B cell (primary cell): ENCODE results near the gene NTRK2. TPM values are rescaled to one million over a fixed set of nuclear protein-coding genes. Genes with fewer than 3 reads are reported as not detected.

Experiments
- ATAC-seq: fragments of 200-7000 bp; cut with Tn5 transposase; one replicate; pipeline ENCODE4 v1.10.0; 2021; ENCODE audit warnings: low read depth, mild to moderate bottlenecking, moderate number of reproducible peaks, moderate library complexity
- CTCF ChIA-PET: fragments of 350-600 bp; sonication (Branson Sonifier 250); formaldehyde crosslinking; loops from one replicate; lab custom pipeline; 2021; ENCODE audit warnings: antibody characterized with exemption, inconsistent platforms; lab: Charles Lee
- POLR2A ChIA-PET: fragments of 350-600 bp; sonication (Branson Sonifier 250); formaldehyde crosslinking; loops from one replicate; lab custom pipeline; 2021; ENCODE audit warnings: antibody characterized with exemption; lab: Charles Lee
- DNase-seq: peaks from one replicate; pipeline ENCODE4 v3.0.0; 2013
- H2AFZ ChIP-seq: 2 replicates; pipeline ENCODE4 v1.6.1; 2012; ENCODE audit warnings: mild to moderate bottlenecking, low read depth, low read length; ENCODE audit not compliant: insufficient read depth, poor library complexity, severe bottlenecking
- H3K27ac ChIP-seq, 2 donors: 1 replicate in 1 of 2; 2 replicates in 1 of 2; pipeline ENCODE4 v1.5.1; 2012 to 2013; ENCODE audit warnings: low read length in 2 of 2, mild to moderate bottlenecking in 2 of 2, moderate library complexity in 1 of 2
- H3K27me3 ChIP-seq, 4 experiments: fragments of 200-600 bp in 1 of 4; sonication (generic) in 1 of 4; replicated peaks in 1 of 4; 1 replicate in 2 of 4; 2 replicates in 2 of 4; pipeline versions ENCODE4 v1.6.1 to v1.7.0; 2013 to 2016; ENCODE audit warnings: low read length in 3 of 4, mild to moderate bottlenecking in 2 of 4, mixed read lengths in 1 of 4, moderate library complexity in 1 of 4; ENCODE audit not compliant: insufficient read depth in 4 of 4, control insufficient read depth in 3 of 4; ENCODE audit errors: control extremely low read depth in 1 of 4
- H3K36me3 ChIP-seq, 2 experiments: replicated peaks in 1 of 2; 1 replicate in 1 of 2; 2 replicates in 1 of 2; pipeline versions ENCODE4 v1.6.1 to v1.7.1; 2013; ENCODE audit warnings: low read length in 1 of 2; ENCODE audit not compliant: insufficient read depth in 2 of 2, control insufficient read depth in 1 of 2; ENCODE audit errors: control extremely low read depth in 1 of 2, extremely low read depth in 1 of 2
- H3K4me1 ChIP-seq, 2 donors: fragments of 200-600 bp in 1 of 2; sonication (generic) in 1 of 2; 1 replicate in 1 of 2; 2 replicates in 1 of 2; pipeline versions ENCODE4 v1.5.1 to v1.6.1; 2013 to 2017; ENCODE audit warnings: low read length in 2 of 2; ENCODE audit not compliant: control insufficient read depth in 2 of 2, insufficient read depth in 2 of 2
- H3K4me2 ChIP-seq: replicated peaks from 2 replicates; pipeline ENCODE3; 2012; ENCODE audit warnings: mild to moderate bottlenecking, low read depth, low read length; ENCODE audit not compliant: poor library complexity, severe bottlenecking
- H3K4me3 ChIP-seq, 5 experiments: fragments of 200-600 bp in 1 of 5; sonication (generic) in 1 of 5; 1 replicate in 3 of 5; 2 replicates in 2 of 5; pipeline versions ENCODE4 v1.5.1 to v1.7.0; 2011 to 2016; ENCODE audit warnings: low read length in 4 of 5, mild to moderate bottlenecking in 4 of 5, low read depth in 2 of 5, control low read depth in 1 of 5, moderate library complexity in 1 of 5; ENCODE audit not compliant: insufficient read depth in 1 of 5; ENCODE audit errors: control extremely low read depth in 1 of 5, extremely low read depth in 1 of 5
- H3K79me2 ChIP-seq: fragments of 200-600 bp; sonication (generic); one replicate; pipeline ENCODE4 v1.6.0; 2016; ENCODE audit warnings: low read length; ENCODE audit not compliant: control insufficient read depth, insufficient read depth
- H3K9ac ChIP-seq: fragments of 200-600 bp; sonication (generic); 2 replicates; pipeline ENCODE4 v1.6.1; 2017; ENCODE audit warnings: mild to moderate bottlenecking, low read length, moderate library complexity
- H3K9me3 ChIP-seq, 3 donors: one replicate each; pipeline versions ENCODE4 v1.6.1 to v1.7.1; 2013; ENCODE audit warnings: low read length in 2 of 3; ENCODE audit not compliant: control insufficient read depth in 2 of 3, insufficient read depth in 1 of 3; ENCODE audit errors: control extremely low read depth in 1 of 3
- H4K20me1 ChIP-seq: 2 replicates; pipeline ENCODE4 v1.6.0; 2012; ENCODE audit warnings: mild to moderate bottlenecking, low read length; ENCODE audit not compliant: insufficient read depth, control insufficient read depth, poor library complexity, severe bottlenecking
- H3K27ac Mint-ChIP-seq: one replicate; pipeline ENCODE4 v1.8.0; 2021; ENCODE audit warnings: mixed read lengths
- H3K27me3 Mint-ChIP-seq: one replicate; pipeline ENCODE4 v1.8.0; 2021; ENCODE audit warnings: mixed read lengths
- H3K4me1 Mint-ChIP-seq: one replicate; pipeline ENCODE4 v1.8.0; 2021; ENCODE audit warnings: mixed read lengths
- H3K4me3 Mint-ChIP-seq: one replicate; pipeline ENCODE4 v1.8.0; 2021; ENCODE audit warnings: mixed read lengths
- H3K9me3 Mint-ChIP-seq: one replicate; pipeline ENCODE4 v1.8.0; 2022; ENCODE audit warnings: mixed read lengths; ENCODE audit not compliant: insufficient read depth
- CTCF ChIP-seq: fragments of 200-600 bp; IDR thresholded peaks from one replicate; pipeline ENCODE4 v1.8.0; 2022; ENCODE audit warnings: antibody characterized with exemption, mild to moderate bottlenecking
- EZH2 ChIP-seq: IDR thresholded peaks from 2 replicates; pipeline ENCODE4 v1.6.1; 2012; ENCODE audit warnings: borderline replicate concordance, low read depth, mild to moderate bottlenecking, moderate library complexity, low read length; ENCODE audit not compliant: insufficient read depth, poor library complexity, severe bottlenecking
- WGBS: methylation state at CpG from one replicate; pipeline ENCODE4 v1.1.5; 2013; ENCODE audit warnings: missing lambda C conversion rate; ENCODE audit not compliant: insufficient coverage; 5-methylcytosine and 5-hydroxymethylcytosine counted together
- intact Hi-C: fragments of 100-400 bp; cut with micrococcal nuclease; formaldehyde crosslinking; loops from one replicate; pipeline ENCODE4 v1.10.0; 2022
- polyA plus RNA-seq: library from polyadenylated mRNA; depleted of rRNA; stranded (reverse); fragments of >200 nt; gene quantifications from 2 replicates; pipeline ENCODE4 v1.2.3, GENCODE V29; 2012
- total RNA-seq, 2 donors: library from RNA; stranded (reverse); fragments of 120-200 nt in 1 of 2; gene quantifications; 1 replicate in 1 of 2; 2 replicates in 1 of 2; pipeline versions ENCODE4 v1.2.3 to v1.2.4, GENCODE V29; 2013 to 2022

Gene NTRK2
- total and polyA plus RNA-seq, 2 donors (not counting 1 experiment from before 2014, with no cell fraction given), result 0.03 to 0.10 TPM

GRCh38 chr9:84947412-84947972 lies 278.0 kb downstream of the NTRK2 start:
- ATAC-seq, result no peak
- TF ChIP-seq EZH2 (no peak), CTCF (no peak)
- Histone ChIP-seq H3K9me3 (no peaks in the 10 kb centered on the region), H3K36me3 (no peaks in the 10 kb centered on the region), H3K9ac (no peak overlapping the region), H3K27ac (no peak overlapping the region), H3K4me1 (no peaks in the 10 kb centered on the region), H3K79me2 (no peaks in the 10 kb centered on the region), H3K4me3 (no peak overlapping the region), H3K27me3 (no peaks in the 10 kb centered on the region), H4K20me1 (no peaks in the 10 kb centered on the region), H3K4me2 (no peak overlapping the region), H2AFZ (no peak overlapping the region)
- CTCF ChIA-PET, result interaction anchor here (1.4 kb wide), 1 partner anchor 10 kb away, joined by 3 read pairs; no protein-coding TSS in a partner anchor
- POLR2A ChIA-PET, result no interaction called here
- Mint-ChIP-seq H3K4me3 (no peak overlapping the region), H3K27me3 (no peaks in the 10 kb centered on the region), H3K4me1 (no peaks in the 10 kb centered on the region), H3K9me3 (no peaks in the 10 kb centered on the region), H3K27ac (no peak overlapping the region)
- intact Hi-C loops, result no loop called here
- 100% methylated on average over 1 of the region's 5 CpGs for WGBS
- no peak for DNase-seq

- intact Hi-C loops, result no loop called here
- no peaks in the 10 kb centered on the region for H3K79me2 ChIP-seq
- CTCF ChIA-PET, result no interaction called here
- no peak for TF ChIP-seq CTCF
- TF ChIP-seq EZH2, result no peak
- H3K4me1 ChIP-seq, result no peaks in the 10 kb centered on the region
- ATAC-seq (no peak), DNase-seq (no peak)
- H3K36me3 ChIP-seq, result no peaks in the 10 kb centered on the region
- H3K27ac Mint-ChIP-seq, result no peak overlapping the region
- H2AFZ ChIP-seq, result no peak overlapping the region
- H3K4me2 ChIP-seq, result no peak overlapping the region
- peaks cover 0 to 3% (median 0%) of the 10 kb centered on the region in 4 experiments for H3K27me3 ChIP-seq
- no peak overlapping the region for H3K4me3 ChIP-seq
- H3K9ac ChIP-seq, result no peak overlapping the region
- no peaks in the 10 kb centered on the region for H3K9me3 Mint-ChIP-seq
- no peaks in the 10 kb centered on the region for H4K20me1 ChIP-seq
- no peak overlapping the region for H3K4me3 Mint-ChIP-seq
- H3K4me1 Mint-ChIP-seq, result no peaks in the 10 kb centered on the region
- peaks cover 7% of the 10 kb centered on the region for H3K27me3 Mint-ChIP-seq
- H3K9me3 ChIP-seq, result no peaks in the 10 kb centered on the region
- POLR2A ChIA-PET, result no interaction called here
- no peak overlapping the region for H3K27ac ChIP-seq
- WGBS, result 100% methylated on average over 1 of the region's 4 CpGs
Measured at GRCh38 chr9:84949258-84949657, 279.7 kb downstream of the NTRK2 start.
